Stimulated activated naive B cell treated with anti-CD40 and anti-IgM and Interleukin-4, amounts not matched to agents 10 μg/mL and 1 μg/mL and 100 μg/mL, for 72 hours (primary cell): ENCODE data around the gene AOPEP.

Source experiments
- ATAC-seq, 2 donors: fragments of 150-1000 bp; cut with Tn5 transposase; replicated peaks; 2 replicates each; pipeline ENCODE4 v1.10.0; 2021; ENCODE audit warnings: moderate library complexity in 1 of 2
- DNase-seq: peaks from one replicate; pipeline ENCODE4 v3.0.0; 2021
- H3K27ac Mint-ChIP-seq: one replicate; pipeline ENCODE4 v1.8.0; 2022; ENCODE audit warnings: mild to moderate bottlenecking, mixed read lengths
- H3K27me3 Mint-ChIP-seq, 2 donors: one replicate each; pipeline ENCODE4 v1.8.0; 2022; ENCODE audit warnings: mixed read lengths in 2 of 2
- H3K36me3 Mint-ChIP-seq, 2 donors: one replicate each; pipeline ENCODE4 v1.8.0; 2022; ENCODE audit warnings: mixed read lengths in 2 of 2, mild to moderate bottlenecking in 1 of 2
- H3K4me1 Mint-ChIP-seq, 2 donors: one replicate each; pipeline ENCODE4 v1.8.0; 2022; ENCODE audit warnings: mixed read lengths in 2 of 2, mild to moderate bottlenecking in 1 of 2
- H3K4me3 Mint-ChIP-seq, 2 donors: one replicate each; pipeline ENCODE4 v1.8.0; 2022; ENCODE audit warnings: mild to moderate bottlenecking in 2 of 2, mixed read lengths in 2 of 2, moderate library complexity in 1 of 2
- H3K9me3 Mint-ChIP-seq, 2 donors: one replicate each; pipeline ENCODE4 v1.8.0; 2022; ENCODE audit warnings: mixed read lengths in 2 of 2, mild to moderate bottlenecking in 1 of 2

AOPEP gene

GRCh38 chr9:94760660-94761059, 34.2 kb downstream of the AOPEP start:
- ATAC-seq (no peak), DNase-seq (no peak)
- Mint-ChIP-seq H3K9me3 (peaks cover 0 to under 1% of the 10 kb centered on the region in 2 donors), H3K27ac (no peak overlapping the region), H3K4me1 (peaks cover 0 to 2% of the 10 kb centered on the region in 2 donors), H3K4me3 (no peak overlapping the region), H3K27me3 (no peaks in the 10 kb centered on the region), H3K36me3 (peaks cover 15 to 27% of the 10 kb centered on the region in 2 donors)

DNA sequence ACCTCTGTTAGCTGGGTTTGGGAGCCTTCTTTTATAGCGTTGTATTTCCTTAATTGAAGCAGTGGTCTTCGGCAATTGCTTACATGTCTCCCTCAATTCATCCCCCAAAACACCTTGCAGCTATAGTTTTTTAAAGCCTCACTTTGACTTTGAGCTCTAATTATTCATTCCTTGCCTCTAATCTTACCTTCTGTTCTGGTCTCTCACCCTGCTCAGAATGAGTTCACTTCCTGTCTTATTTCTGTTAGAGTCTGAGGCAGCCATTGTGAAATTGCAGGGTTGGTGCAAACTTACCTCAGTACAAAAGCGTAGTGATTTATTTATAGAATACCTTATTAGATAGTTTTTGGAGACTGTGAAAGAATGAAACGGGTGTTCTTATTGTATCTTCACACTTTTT, 35.0 kb downstream of the AOPEP start:
- Mint-ChIP-seq H3K27ac (no peak overlapping the region), H3K9me3 (no peaks in the 10 kb centered on the region), H3K4me1 (peaks cover 0 to 2% of the 10 kb centered on the region in 2 donors), H3K36me3 (peaks cover 15 to 30% of the 10 kb centered on the region in 2 donors), H3K4me3 (no peak overlapping the region), H3K27me3 (no peaks in the 10 kb centered on the region)
- DNase-seq (no peak), ATAC-seq (no peak)

DNA sequence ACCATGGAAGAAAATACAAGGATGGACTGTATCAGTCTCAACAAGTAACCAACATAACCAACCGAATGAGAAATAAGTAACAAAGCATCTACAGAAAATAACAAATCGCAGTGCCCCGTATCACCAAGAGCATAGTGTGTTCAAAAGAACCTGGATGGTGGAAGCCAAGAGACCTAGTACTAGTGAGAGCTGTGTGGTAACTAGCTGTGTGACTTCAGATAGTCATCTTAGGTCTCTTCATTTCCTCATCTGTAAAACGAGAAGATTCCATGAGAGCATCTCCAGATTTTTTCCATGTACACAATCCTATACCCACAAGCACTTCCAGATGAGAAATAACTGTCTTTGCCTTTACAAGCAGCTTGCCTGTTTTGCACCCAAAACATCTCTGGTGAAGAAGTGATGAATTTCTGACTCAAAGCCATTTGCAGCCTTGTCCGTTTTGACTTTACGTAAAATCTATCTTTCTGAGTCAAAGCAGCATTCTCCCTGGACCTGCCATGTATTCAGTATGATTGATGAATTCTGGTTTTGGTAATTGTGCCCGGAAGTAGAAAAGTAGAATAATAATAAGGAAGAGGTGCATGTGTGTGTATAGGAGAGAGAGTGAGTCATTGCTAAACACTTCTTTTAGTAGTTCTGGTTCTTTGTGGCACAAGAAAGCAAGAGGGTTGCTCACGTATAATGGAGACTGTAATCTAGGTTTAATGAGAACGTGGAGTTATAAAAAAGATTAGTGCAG, 41.0 kb downstream of the AOPEP start:
- H3K4me3 Mint-ChIP-seq = no peak overlapping the region
- H3K9me3 Mint-ChIP-seq = no peaks in the 10 kb centered on the region
- H3K27ac Mint-ChIP-seq = no peak overlapping the region
- peaks cover 11 to 27% of the 10 kb centered on the region in 2 donors for H3K36me3 Mint-ChIP-seq
- ATAC-seq (no peak), DNase-seq (no peak)
- H3K27me3 Mint-ChIP-seq = no peaks in the 10 kb centered on the region
- peaks cover 6 to 11% of the 10 kb centered on the region in 2 donors for H3K4me1 Mint-ChIP-seq

DNA sequence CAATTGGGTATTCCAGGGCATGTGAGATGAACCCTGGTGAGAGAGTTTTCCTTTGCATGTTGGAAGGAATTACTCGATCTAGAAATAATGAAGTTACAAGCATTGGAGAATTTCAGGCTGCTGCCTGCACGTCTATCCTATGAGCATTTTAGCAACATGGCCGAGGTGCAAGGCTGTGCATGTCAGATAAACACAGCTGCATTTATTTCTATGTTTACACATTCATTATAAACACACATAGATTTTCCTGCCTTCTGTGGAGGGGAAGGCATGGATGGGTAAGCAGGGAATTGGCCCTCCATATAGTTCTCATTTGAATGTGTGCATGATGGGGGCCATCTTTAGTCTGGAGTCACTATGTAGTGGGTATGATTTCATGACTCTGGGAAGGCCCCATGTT, 42.3 kb downstream of the AOPEP start:
- H3K27me3 Mint-ChIP-seq = no peaks in the 10 kb centered on the region
- ATAC-seq = no peak
- no peak overlapping the region for H3K4me3 Mint-ChIP-seq
- H3K9me3 Mint-ChIP-seq = no peaks in the 10 kb centered on the region
- DNase-seq = no peak
- no peak overlapping the region for H3K27ac Mint-ChIP-seq
- H3K4me1 Mint-ChIP-seq = peaks cover 11% of the 10 kb centered on the region in 2 donors
- H3K36me3 Mint-ChIP-seq = peaks cover 21 to 35% of the 10 kb centered on the region in 2 donors

DNA sequence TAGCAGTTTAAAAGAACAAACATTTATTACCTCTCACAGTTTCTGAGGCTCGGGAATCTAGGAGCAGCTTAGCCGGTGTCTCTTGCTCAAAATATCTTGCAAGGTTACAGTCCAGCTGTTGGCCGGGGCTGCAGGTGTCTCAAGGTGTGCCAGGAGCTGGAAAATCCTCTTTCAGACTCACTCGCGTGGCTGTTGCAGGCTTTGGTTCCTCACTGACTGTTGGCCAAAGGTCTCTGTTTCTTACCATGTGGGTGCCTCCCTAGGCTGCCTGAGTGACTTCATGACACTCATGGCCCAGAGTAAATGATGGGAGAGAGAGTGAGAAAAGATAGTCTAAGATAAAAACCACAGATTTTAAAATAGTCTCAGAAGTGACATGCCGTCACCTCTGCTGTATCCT, 43.8 kb downstream of the AOPEP start:
- no peak for DNase-seq
- Mint-ChIP-seq H3K4me3 (no peak overlapping the region), H3K27ac (no peak overlapping the region), H3K4me1 (peaks cover 11% of the 10 kb centered on the region in 2 donors), H3K9me3 (no peaks in the 10 kb centered on the region), H3K36me3 (peaks cover 17 to 32% of the 10 kb centered on the region in 2 donors), H3K27me3 (no peaks in the 10 kb centered on the region)
- ATAC-seq = no peak

GRCh38 chr9:94771096-94771495, 44.6 kb downstream of the AOPEP start:
- no peak overlapping the region for H3K4me3 Mint-ChIP-seq
- peak; percentile 36 to 61 for ATAC-seq

DNA sequence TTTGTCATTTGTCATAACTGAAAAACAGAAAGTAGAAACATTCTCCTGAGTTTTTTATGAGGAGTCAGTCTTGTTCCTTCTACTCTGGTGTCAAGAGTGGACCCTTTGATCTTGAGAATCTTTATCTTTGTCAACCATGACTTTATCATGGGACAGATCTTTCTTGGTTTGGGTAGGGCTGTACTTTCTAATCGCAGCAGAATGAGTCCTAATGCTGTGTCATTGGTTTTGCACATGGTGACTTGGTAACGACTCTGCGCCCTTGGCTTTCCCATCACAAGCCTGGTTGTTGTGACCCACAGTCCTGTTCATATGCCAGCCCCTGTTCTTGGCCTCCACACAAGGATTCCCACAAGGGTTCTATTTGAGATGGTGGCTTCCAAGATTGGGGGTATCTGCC, 45.6 kb downstream of the AOPEP start:
- Mint-ChIP-seq H3K4me3 (no peak overlapping the region), H3K27me3 (no peaks in the 10 kb centered on the region), H3K36me3 (peaks cover 15 to 24% of the 10 kb centered on the region in 2 donors), H3K9me3 (no peaks in the 10 kb centered on the region), H3K27ac (no peak overlapping the region), H3K4me1 (peaks cover 11% of the 10 kb centered on the region in 2 donors)
- DNase-seq = no peak
- ATAC-seq = no peak

More at GRCh38 chr9:94771096-94771495, 44.6 kb downstream of the AOPEP start:
- Mint-ChIP-seq H3K36me3 (peaks cover 17 to 32% of the 10 kb centered on the region in 2 donors), H3K4me1 (peaks cover 11% of the 10 kb centered on the region in 2 donors), H3K27ac (no peak overlapping the region), H3K9me3 (no peaks in the 10 kb centered on the region), H3K27me3 (no peaks in the 10 kb centered on the region)
- no peak for DNase-seq

GRCh38 chr9:94772639-94773303, 46.3 kb downstream of the AOPEP start:
- Mint-ChIP-seq H3K4me3 (no peak overlapping the region), H3K27me3 (no peaks in the 10 kb centered on the region), H3K4me1 (peaks cover 11% of the 10 kb centered on the region in 2 donors), H3K36me3 (peaks cover 13 to 19% of the 10 kb centered on the region in 2 donors), H3K9me3 (no peaks in the 10 kb centered on the region), H3K27ac (no peak overlapping the region)
- ATAC-seq (no peak), DNase-seq (no peak)

GRCh38 chr9:94773655-94774054, 47.2 kb downstream of the AOPEP start:
- peaks cover 16 to 26% of the 10 kb centered on the region in 2 donors for H3K36me3 Mint-ChIP-seq
- H3K4me3 Mint-ChIP-seq = no peak overlapping the region
- H3K4me1 Mint-ChIP-seq = peaks cover 11% of the 10 kb centered on the region in 2 donors
- no peak overlapping the region for H3K27ac Mint-ChIP-seq
- H3K9me3 Mint-ChIP-seq = no peaks in the 10 kb centered on the region
- ATAC-seq (no peak), DNase-seq (no peak)
- H3K27me3 Mint-ChIP-seq = no peaks in the 10 kb centered on the region

DNA sequence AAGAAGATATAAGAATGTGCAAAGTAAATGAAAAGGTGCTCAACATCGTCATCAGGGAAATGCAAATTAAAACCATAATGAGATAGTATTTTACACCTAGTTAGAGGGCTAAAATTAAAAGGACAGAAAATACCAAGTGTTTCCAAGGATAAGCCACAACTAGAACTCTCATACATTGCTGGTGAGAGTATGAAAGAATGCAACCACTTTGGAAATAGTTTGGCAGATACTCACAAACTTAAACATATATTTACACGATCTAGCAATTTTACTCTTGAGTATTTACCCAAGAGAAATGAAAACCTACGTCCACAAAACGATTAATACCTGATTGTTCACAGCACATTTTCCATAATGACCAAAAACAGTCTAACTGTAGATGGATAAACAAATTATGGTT, 51.5 kb downstream of the AOPEP start:
- ATAC-seq = no peak
- no peaks in the 10 kb centered on the region for H3K9me3 Mint-ChIP-seq
- H3K27ac Mint-ChIP-seq = no peak overlapping the region
- peaks cover 15 to 16% of the 10 kb centered on the region in 2 donors for H3K4me1 Mint-ChIP-seq
- no peaks in the 10 kb centered on the region for H3K27me3 Mint-ChIP-seq
- peaks cover 12 to 18% of the 10 kb centered on the region in 2 donors for H3K36me3 Mint-ChIP-seq
- H3K4me3 Mint-ChIP-seq = no peak overlapping the region
- DNase-seq = no peak

DNA sequence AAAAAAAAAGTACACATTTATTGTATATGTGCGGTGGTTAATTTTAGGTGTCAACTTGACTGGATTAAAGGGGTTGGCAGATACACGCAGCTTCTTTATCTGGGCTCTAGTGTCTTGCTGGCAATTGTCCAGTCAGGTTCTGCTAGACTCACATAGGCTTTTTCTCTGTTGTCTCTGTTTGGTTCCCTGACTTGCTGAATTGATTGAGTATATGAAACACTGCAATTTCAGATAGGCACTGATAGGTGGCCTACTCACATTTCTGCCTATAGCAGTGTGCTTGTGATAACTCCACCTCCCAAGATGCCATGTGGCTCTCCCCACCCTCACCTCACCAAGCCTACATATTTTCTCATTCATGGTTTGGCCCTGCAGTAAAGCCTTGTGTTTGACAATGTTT, 52.5 kb downstream of the AOPEP start:
- no peaks in the 10 kb centered on the region for H3K27me3 Mint-ChIP-seq
- no peak for DNase-seq
- no peak for ATAC-seq
- H3K9me3 Mint-ChIP-seq = no peaks in the 10 kb centered on the region
- peaks cover 11 to 16% of the 10 kb centered on the region in 2 donors for H3K4me1 Mint-ChIP-seq
- peaks cover 4 to 8% of the 10 kb centered on the region in 2 donors for H3K36me3 Mint-ChIP-seq
- no peak overlapping the region for H3K4me3 Mint-ChIP-seq
- no peak overlapping the region for H3K27ac Mint-ChIP-seq

GRCh38 chr9:94779693-94780290, 53.3 kb downstream of the AOPEP start:
- DNase-seq (no peak), ATAC-seq (no peak)
- no peaks in the 10 kb centered on the region for H3K27me3 Mint-ChIP-seq
- no peak overlapping the region for H3K4me3 Mint-ChIP-seq
- H3K27ac Mint-ChIP-seq = no peak overlapping the region
- peaks cover 11 to 16% of the 10 kb centered on the region in 2 donors for H3K4me1 Mint-ChIP-seq
- H3K36me3 Mint-ChIP-seq = peaks cover 4 to 8% of the 10 kb centered on the region in 2 donors
- no peaks in the 10 kb centered on the region for H3K9me3 Mint-ChIP-seq

- Mint-ChIP-seq H3K36me3 (peaks cover 4 to 8% of the 10 kb centered on the region in 2 donors), H3K4me1 (peaks cover 11 to 16% of the 10 kb centered on the region in 2 donors), H3K4me3 (peak overlapping the region; percentile 5 to 29), H3K9me3 (no peaks in the 10 kb centered on the region), H3K27ac (peak overlapping the region; percentile 93), H3K27me3 (no peaks in the 10 kb centered on the region)
- DNase-seq (peak; percentile 47), ATAC-seq (peak; percentile 94 to 96)
Measured at GRCh38 chr9:94780516-94780950, 54.0 kb downstream of the AOPEP start.

DNA sequence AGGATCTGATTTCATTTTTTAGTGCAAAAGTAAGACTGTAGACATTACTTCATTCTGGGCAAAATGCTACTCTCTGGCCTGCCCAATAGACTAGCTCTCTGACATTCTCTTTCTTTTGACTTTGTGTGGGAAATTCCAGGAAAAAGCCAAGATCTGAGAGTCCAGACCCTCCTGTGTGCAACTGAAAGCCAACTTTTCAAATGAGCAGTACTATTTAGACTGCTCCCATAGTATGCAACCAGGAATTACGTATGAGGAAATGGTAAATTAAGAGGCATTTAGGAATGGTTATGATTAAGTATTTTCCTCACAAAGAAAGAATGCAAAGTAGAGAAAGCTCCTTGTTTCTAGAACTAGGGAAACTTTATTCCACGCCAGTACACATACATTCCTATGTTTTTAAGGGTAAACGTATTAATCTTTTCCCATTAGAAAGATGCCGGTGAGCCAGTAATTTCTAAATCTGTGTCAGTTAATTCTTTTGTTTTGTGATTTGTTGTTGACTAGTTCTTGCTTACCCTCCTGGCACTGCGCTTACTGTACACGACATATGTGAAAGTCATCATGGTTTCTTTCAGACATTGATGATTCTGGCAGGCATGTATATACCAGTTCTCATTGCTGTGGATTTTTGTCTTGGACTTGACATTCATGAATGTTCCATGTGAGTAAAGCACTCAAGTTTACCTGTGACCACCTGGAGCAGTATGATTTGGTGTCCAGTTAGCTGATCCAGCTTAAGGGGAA, 56.0 kb downstream of the AOPEP start:
- Mint-ChIP-seq H3K9me3 (no peaks in the 10 kb centered on the region), H3K4me1 (peaks cover 11 to 16% of the 10 kb centered on the region in 2 donors), H3K36me3 (peaks cover 4 to 14% of the 10 kb centered on the region in 2 donors), H3K4me3 (no peak overlapping the region), H3K27me3 (no peaks in the 10 kb centered on the region), H3K27ac (peak overlapping the region; percentile 14)
- ATAC-seq (no peak), DNase-seq (no peak)
